GM18909 (cell line): ENCODE measurements around the gene CSF3.

Experiments used
- ATAC-seq: cut with Tn5 transposase; IDR thresholded peaks from one replicate; pipeline ENCODE4 v1.9.1; 2021; ENCODE audit warnings: mild to moderate bottlenecking; ENCODE audit not compliant: unreplicated experiment, poor library complexity

Gene CSF3

GRCh38 chr17:40022497-40022896, 7.3 kb downstream of the CSF3 start:
- ATAC-seq, result no peak

- no peak for ATAC-seq
Observed at GRCh38 chr17:40022961-40023541, 7.8 kb downstream of the CSF3 start.

GRCh38 chr17:40023590-40024292, 8.5 kb downstream of the CSF3 start:
- ATAC-seq, result no peak

GRCh38 chr17:40024901-40025300, 9.7 kb downstream of the CSF3 start:
- no peak for ATAC-seq

- ATAC-seq, result no peak
Observed at GRCh38 chr17:40025559-40025958, 10.3 kb downstream of the CSF3 start.

- no peak for ATAC-seq
Observed at GRCh38 chr17:40025991-40026815, 11.0 kb downstream of the CSF3 start.

GRCh38 chr17:40026816-40027613, 11.8 kb downstream of the CSF3 start:
- ATAC-seq, result no peak

- ATAC-seq, result no peak
Observed at GRCh38 chr17:40027614-40028012, 12.4 kb downstream of the CSF3 start.

- ATAC-seq, result no peak
Observed at GRCh38 chr17:40028595-40028994, 13.4 kb downstream of the CSF3 start.

GRCh38 chr17:40031706-40032105, 16.5 kb downstream of the CSF3 start:
- no peak for ATAC-seq

- no peak for ATAC-seq
Observed at GRCh38 chr17:40032322-40033320, 17.4 kb downstream of the CSF3 start.

GRCh38 chr17:40033339-40033738, 18.1 kb downstream of the CSF3 start:
- ATAC-seq, result no peak

- ATAC-seq, result no peak
Observed at GRCh38 chr17:40034426-40035161, 19.4 kb downstream of the CSF3 start.

GRCh38 chr17:40035162-40035559, 19.9 kb downstream of the CSF3 start:
- no peak for ATAC-seq

GRCh38 chr17:40038882-40039513, 23.8 kb downstream of the CSF3 start:
- no peak for ATAC-seq

GRCh38 chr17:40041196-40041595, 26.0 kb downstream of the CSF3 start:
- ATAC-seq, result no peak

GRCh38 chr17:40056379-40057015, 41.3 kb downstream of the CSF3 start:
- ATAC-seq, result no peak
